ENCODE results near the gene PRKCE.

PRKCE gene

DNA sequence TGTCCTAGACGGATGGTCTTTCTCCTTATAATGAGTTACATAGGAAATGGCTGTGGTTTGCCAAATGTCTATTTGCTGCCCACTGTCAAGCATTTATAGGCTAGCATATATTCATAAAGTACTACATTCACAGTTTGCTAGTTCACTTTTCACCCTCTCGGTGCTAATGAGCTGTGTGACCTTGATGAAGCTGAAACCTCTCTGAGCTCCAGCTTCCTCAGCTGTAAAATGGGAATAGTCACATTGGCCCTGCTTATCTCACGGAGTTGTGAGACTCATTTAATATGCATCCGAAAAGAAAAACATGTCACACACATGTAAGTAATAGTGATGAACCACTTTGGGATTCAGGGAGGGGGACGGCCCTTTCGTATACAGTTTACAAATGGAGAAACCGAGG, 17.0 kb downstream of the PRKCE start:
- no peak for TF ChIP-seq FOXP2 (optimal IDR thresholded peaks at IDR 0.05; ENCODE audit: control extremely low read depth, extremely low read length, insufficient read depth)
- Histone ChIP-seq H3K9ac (ENCODE audit: insufficient read length) (no peak overlapping the region), H3K4me3 (no peak overlapping the region), H3K27ac (no peak overlapping the region), H3K36me3 (ENCODE audit: insufficient read depth, low read length) (no peaks in the 10 kb centered on the region), H3K9me3 (ENCODE audit: low read depth, low read length) (no peaks in the 10 kb centered on the region)
- no peak for DNase-seq (ENCODE audit: low read depth, low spot score)

DNA sequence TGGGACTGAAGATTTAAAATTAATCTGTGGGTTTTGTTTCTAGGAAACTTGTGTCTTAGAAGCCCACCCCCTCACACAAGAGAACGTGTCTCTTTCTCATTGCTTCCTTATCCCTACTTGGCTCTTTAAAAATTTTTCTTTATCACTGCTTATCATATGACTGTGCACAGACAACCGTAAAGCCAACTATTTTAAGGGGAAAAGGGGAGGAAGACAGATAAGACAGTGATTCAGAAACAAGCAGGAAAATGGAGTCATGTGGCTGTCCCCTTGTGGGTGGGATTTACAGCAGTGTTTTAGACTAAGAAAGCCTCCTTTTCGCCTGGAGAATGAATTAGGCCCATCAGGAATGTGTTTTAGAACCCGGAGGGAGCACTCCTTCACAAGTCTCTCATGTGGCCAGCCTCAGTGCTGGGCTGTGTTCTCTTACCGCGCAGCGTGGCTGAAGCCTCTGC, 17.6 kb downstream of the PRKCE start:
- Histone ChIP-seq H3K9ac (ENCODE audit: insufficient read length) (no peak overlapping the region), H3K4me3 (no peak overlapping the region), H3K9me3 (ENCODE audit: low read depth, low read length) (no peaks in the 10 kb centered on the region), H3K27ac (no peak overlapping the region), H3K36me3 (ENCODE audit: insufficient read depth, low read length) (no peaks in the 10 kb centered on the region)
- DNase-seq (ENCODE audit: low read depth, low spot score): no peak
- TF ChIP-seq POLR2AphosphoS5 (IDR thresholded peaks at IDR 0.05; ENCODE audit: borderline replicate concordance, low read depth, low read length): no peak
- no peak for TF ChIP-seq FOXP2 (optimal IDR thresholded peaks at IDR 0.05; ENCODE audit: control extremely low read depth, extremely low read length, insufficient read depth)
- TF ChIP-seq EZH2 (IDR thresholded peaks at IDR 0.05): no peak

DNA sequence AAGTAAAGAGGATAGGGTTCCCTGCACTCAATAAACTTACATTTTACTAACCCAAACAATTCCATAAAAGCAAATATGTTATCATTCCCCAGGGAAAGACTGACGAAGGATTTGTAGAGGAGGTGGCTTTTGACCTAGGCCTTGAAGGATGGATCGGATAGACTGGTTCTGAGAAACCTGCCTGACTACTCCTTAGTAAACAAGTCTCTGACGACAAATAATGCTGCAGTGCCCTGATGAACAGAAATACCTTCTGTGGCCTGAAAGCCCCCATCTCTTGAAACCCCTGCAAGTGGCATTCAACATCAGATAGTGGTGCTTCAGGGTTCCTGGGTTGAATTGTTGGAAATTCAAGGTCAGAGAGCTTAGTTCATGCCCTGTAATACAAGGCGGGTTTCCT, 19.2 kb downstream of the PRKCE start:
- Histone ChIP-seq H3K9ac (ENCODE audit: insufficient read length) (no peak overlapping the region), H3K4me3 (no peak overlapping the region), H3K36me3 (ENCODE audit: insufficient read depth, low read length) (no peaks in the 10 kb centered on the region), H3K27ac (no peak overlapping the region), H3K9me3 (ENCODE audit: low read depth, low read length) (no peaks in the 10 kb centered on the region)
- DNase-seq (ENCODE audit: low read depth, low spot score): no peak
- TF ChIP-seq FOXP2 (optimal IDR thresholded peaks at IDR 0.05; ENCODE audit: control extremely low read depth, extremely low read length, insufficient read depth) (no peak), POLR2AphosphoS5 (IDR thresholded peaks at IDR 0.05; ENCODE audit: borderline replicate concordance, low read depth, low read length) (no peak), EZH2 (IDR thresholded peaks at IDR 0.05) (no peak)

DNA sequence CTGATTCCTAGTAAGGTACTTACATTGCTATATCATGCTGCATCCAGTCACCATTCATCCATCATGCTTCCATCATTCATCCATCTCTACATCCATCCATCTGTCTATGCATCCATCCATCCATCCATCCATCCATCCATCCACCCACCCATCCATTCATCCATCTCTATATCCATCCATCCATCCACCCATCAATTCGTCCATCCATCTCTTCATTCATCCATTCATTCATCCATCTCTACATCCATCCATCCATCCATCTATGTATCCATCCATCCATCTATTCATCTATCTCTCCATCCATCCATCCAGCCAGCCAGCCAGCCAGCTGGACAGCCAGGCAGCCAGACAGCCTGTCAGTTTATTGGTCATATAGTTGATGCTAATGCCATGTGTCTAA, 20.7 kb downstream of the PRKCE start:
- Histone ChIP-seq H3K36me3 (ENCODE audit: insufficient read depth, low read length) (no peaks in the 10 kb centered on the region), H3K9ac (ENCODE audit: insufficient read length) (no peak overlapping the region), H3K27ac (no peak overlapping the region), H3K9me3 (ENCODE audit: low read depth, low read length) (no peaks in the 10 kb centered on the region), H3K4me3 (no peak overlapping the region)
- DNase-seq (ENCODE audit: low read depth, low spot score): no peak
- no peak for TF ChIP-seq POLR2AphosphoS5 (IDR thresholded peaks at IDR 0.05; ENCODE audit: borderline replicate concordance, low read depth, low read length)
- TF ChIP-seq FOXP2 (optimal IDR thresholded peaks at IDR 0.05; ENCODE audit: control extremely low read depth, extremely low read length, insufficient read depth): no peak
- TF ChIP-seq EZH2 (IDR thresholded peaks at IDR 0.05): no peak

DNA sequence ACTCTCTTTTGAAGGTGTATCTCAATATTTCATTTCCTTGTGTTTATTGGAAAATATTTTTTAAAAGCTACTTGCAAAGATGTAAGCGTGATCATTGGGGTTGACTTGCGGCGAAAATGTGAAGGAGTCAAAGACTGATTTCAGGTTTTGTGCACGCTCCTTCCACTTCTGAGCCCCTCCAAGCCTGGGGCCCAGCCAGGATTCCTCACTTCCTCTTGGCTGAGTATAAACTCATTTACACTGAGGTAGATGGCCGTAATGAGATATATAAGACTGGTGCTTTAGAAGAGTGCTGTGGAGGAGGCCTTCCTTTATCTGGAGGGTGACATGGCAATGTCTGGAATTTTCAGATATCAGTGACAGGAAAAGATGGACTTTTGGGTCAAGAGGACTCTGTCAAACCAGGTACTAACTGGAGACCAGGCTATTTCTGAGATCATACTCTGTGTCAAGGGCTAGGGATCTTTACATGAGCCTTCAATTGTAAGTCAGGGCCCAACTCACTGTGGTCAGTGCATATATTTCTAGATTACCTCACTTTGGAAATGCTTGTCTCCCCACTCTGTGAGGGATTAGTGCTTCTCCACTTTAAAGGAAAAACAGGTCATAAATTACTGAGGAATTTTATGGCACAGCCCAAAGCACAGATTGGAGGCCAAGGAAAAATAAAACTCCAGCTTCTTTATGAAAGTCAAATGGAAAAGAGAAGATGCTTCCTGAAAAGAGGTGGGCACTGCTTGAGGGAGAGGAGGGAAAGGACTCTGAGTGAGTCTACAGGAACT, 22.8 kb downstream of the PRKCE start:
- no peak for TF ChIP-seq FOXP2 (optimal IDR thresholded peaks at IDR 0.05; ENCODE audit: control extremely low read depth, extremely low read length, insufficient read depth)
- TF ChIP-seq EZH2 (IDR thresholded peaks at IDR 0.05): no peak
- TF ChIP-seq POLR2AphosphoS5 (IDR thresholded peaks at IDR 0.05; ENCODE audit: borderline replicate concordance, low read depth, low read length): no peak
- Histone ChIP-seq H3K27ac (no peak overlapping the region), H3K4me3 (no peak overlapping the region), H3K36me3 (ENCODE audit: insufficient read depth, low read length) (no peaks in the 10 kb centered on the region), H3K9ac (ENCODE audit: insufficient read length) (no peak overlapping the region), H3K9me3 (ENCODE audit: low read depth, low read length) (no peaks in the 10 kb centered on the region)
- no peak for DNase-seq (ENCODE audit: low read depth, low spot score)

DNA sequence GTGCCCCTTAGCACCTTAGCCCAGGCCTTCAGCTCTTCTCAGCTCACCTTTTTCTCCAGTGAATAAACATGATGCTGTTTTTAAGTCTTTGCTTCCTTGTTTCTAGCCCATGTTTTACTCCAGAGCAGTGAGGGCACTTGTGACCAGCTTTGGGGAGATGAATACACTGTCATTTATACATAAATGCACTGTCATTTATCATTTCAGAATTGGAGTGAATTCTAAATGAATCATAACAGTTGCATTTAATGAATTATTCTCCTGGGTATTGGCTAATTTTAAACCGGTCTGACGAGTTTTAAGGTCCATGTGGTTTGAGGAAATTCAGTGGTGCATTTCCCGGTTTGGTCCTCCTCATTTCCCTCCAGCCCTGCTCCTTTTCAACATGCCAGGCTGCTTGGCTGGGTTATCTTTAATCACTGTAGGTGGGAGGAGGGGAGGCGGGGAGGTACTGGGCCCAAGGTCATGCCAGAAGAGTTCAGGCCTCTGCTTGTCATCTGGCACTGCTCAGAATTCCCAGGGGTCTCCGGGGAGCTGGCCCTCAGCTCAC, 23.9 kb downstream of the PRKCE start:
- Histone ChIP-seq H3K36me3 (ENCODE audit: insufficient read depth, low read length) (no peaks in the 10 kb centered on the region), H3K27ac (no peak overlapping the region), H3K9ac (ENCODE audit: insufficient read length) (no peak overlapping the region), H3K9me3 (ENCODE audit: low read depth, low read length) (no peaks in the 10 kb centered on the region), H3K4me3 (no peak overlapping the region)
- no peak for DNase-seq (ENCODE audit: low read depth, low spot score)
- TF ChIP-seq POLR2AphosphoS5 (IDR thresholded peaks at IDR 0.05; ENCODE audit: borderline replicate concordance, low read depth, low read length): no peak
- TF ChIP-seq EZH2 (IDR thresholded peaks at IDR 0.05): no peak
- no peak for TF ChIP-seq FOXP2 (optimal IDR thresholded peaks at IDR 0.05; ENCODE audit: control extremely low read depth, extremely low read length, insufficient read depth)

DNA sequence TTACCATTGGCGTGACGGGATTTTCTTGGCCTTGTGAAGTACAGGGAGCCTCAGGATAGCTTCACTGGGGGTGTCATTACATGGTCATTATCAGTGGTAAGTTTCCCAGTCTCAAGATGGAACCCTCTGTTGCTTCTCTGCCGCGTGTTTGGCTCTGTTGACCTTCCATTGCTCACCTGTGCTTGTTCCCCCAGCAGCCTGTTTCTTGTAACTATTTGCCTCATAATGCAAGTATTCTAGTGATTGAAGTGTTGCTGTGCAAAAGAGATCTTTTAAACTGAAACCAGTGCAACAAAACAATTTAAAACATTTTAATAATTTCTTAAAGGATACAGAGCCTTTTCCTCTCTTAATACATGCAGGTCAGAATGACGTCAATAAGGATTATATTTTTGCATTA, 24.6 kb downstream of the PRKCE start:
- TF ChIP-seq POLR2AphosphoS5 (IDR thresholded peaks at IDR 0.05; ENCODE audit: borderline replicate concordance, low read depth, low read length) (no peak), FOXP2 (optimal IDR thresholded peaks at IDR 0.05; ENCODE audit: control extremely low read depth, extremely low read length, insufficient read depth) (no peak), EZH2 (IDR thresholded peaks at IDR 0.05) (no peak)
- H3K27ac ChIP-seq: no peak overlapping the region
- H3K4me3 ChIP-seq: no peak overlapping the region
- no peaks in the 10 kb centered on the region for H3K9me3 ChIP-seq (ENCODE audit: low read depth, low read length)
- no peak overlapping the region for H3K9ac ChIP-seq (ENCODE audit: insufficient read length)
- no peaks in the 10 kb centered on the region for H3K36me3 ChIP-seq (ENCODE audit: insufficient read depth, low read length)
- DNase-seq (ENCODE audit: low read depth, low spot score): no peak

DNA sequence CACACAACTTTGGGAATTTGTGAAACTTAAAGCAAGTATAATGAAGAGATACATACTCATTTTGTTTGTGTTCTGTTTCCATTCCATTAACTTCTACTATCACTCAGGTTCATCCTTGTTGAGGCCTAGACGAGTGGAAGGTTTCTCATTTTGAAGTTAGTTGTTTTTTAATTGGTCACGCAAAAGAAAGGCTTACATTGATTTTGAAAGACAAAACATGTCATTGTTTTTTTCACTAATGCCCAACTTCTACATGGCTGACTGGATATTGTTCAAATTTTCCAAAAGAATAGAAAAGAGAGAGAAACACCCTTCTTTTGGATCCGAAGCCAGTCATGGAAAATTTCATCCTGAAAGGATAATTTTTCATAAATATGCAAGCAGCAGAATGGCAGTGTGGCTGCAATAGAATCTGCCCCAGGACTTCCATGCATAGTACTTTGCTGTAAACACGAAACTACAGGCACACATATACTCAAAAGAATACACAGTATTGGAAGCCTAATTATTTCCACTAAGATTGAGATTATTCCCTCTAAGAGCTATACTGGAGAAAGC, 27.4 kb downstream of the PRKCE start:
- H3K27ac ChIP-seq: no peak overlapping the region

More for the DNA sequence above, 27.4 kb downstream of the PRKCE start:
- DNase-seq (ENCODE audit: low read depth, low spot score): no peak
- no peaks in the 10 kb centered on the region for H3K9me3 ChIP-seq (ENCODE audit: low read depth, low read length)
- no peaks in the 10 kb centered on the region for H3K36me3 ChIP-seq (ENCODE audit: insufficient read depth, low read length)
- TF ChIP-seq FOXP2 (optimal IDR thresholded peaks at IDR 0.05; ENCODE audit: control extremely low read depth, extremely low read length, insufficient read depth): no peak
- no peak for TF ChIP-seq EZH2 (IDR thresholded peaks at IDR 0.05)
- TF ChIP-seq POLR2AphosphoS5 (IDR thresholded peaks at IDR 0.05; ENCODE audit: borderline replicate concordance, low read depth, low read length): no peak
- H3K9ac ChIP-seq (ENCODE audit: insufficient read length): no peak overlapping the region
- no peak overlapping the region for H3K4me3 ChIP-seq
